GM13976 (cell line): ENCODE data around the gene MUC2.

Source experiments
- DNase-seq: peaks from one replicate; pipeline ENCODE4 v3.0.0; 2012; ENCODE audit warnings: low spot score
- in situ Hi-C: fragments of 300-500 bp; cut with MboI; formaldehyde crosslinking; loops from one replicate; pipeline ENCODE4 v1.12.0; 2022; ENCODE audit warnings: low sequenced_read_pairs, mixed read lengths, inconsistent platforms; ENCODE audit not compliant: unreplicated experiment
- TF ChIP-seq, protein P1 (sequence below): IDR thresholded peaks from 2 replicates; pipeline ENCODE4 v1.5.1; 2012; ENCODE audit warnings: borderline replicate concordance, mild to moderate bottlenecking; ENCODE audit not compliant: insufficient read depth; ENCODE audit errors: extremely low read depth, missing control alignments, control extremely low read depth

Gene MUC2

DNA sequence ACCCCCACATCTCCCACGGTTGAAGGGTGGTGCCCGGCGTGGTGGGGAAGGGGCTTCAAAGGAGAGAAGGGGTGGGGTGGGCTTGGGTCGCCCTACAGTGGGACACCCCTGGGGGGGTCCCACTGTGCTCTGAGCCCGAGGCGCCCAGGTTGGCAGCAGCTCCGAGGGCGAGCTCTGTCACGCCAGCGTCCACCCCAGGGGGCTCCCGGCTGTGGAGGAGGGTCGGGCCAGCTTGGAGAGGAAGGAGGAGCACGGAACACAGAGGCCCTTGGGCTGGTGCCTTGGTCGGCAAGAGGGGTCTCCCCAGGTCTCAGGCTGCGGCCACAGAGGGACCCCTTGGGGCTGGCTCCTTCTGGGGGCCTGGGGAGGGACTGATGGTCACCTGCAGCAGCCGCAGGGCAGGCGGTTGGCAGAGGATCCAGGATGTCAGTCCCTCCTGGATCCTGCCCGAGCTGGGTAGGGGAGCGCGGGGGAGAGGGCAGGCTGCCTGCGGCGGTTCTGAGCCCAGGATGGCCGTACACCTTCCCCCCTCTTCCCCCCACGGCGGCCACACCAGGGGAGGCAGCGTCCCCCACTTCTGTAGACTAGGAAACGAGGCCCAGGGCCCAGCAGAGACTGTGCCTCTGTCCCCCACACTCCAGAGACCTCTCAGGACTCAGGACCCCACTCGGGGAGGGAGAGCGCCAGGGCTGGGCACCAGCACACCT is 38.9 kb upstream of the MUC2 start:
- no peak for DNase-seq
- in situ Hi-C loops: loop anchor here (25.0 kb wide), 1 partner anchor 102 kb away; no protein-coding TSS in a partner anchor
- TF ChIP-seq, protein P1, sequence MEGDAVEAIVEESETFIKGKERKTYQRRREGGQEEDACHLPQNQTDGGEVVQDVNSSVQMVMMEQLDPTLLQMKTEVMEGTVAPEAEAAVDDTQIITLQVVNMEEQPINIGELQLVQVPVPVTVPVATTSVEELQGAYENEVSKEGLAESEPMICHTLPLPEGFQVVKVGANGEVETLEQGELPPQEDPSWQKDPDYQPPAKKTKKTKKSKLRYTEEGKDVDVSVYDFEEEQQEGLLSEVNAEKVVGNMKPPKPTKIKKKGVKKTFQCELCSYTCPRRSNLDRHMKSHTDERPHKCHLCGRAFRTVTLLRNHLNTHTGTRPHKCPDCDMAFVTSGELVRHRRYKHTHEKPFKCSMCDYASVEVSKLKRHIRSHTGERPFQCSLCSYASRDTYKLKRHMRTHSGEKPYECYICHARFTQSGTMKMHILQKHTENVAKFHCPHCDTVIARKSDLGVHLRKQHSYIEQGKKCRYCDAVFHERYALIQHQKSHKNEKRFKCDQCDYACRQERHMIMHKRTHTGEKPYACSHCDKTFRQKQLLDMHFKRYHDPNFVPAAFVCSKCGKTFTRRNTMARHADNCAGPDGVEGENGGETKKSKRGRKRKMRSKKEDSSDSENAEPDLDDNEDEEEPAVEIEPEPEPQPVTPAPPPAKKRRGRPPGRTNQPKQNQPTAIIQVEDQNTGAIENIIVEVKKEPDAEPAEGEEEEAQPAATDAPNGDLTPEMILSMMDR: no peak

DNA sequence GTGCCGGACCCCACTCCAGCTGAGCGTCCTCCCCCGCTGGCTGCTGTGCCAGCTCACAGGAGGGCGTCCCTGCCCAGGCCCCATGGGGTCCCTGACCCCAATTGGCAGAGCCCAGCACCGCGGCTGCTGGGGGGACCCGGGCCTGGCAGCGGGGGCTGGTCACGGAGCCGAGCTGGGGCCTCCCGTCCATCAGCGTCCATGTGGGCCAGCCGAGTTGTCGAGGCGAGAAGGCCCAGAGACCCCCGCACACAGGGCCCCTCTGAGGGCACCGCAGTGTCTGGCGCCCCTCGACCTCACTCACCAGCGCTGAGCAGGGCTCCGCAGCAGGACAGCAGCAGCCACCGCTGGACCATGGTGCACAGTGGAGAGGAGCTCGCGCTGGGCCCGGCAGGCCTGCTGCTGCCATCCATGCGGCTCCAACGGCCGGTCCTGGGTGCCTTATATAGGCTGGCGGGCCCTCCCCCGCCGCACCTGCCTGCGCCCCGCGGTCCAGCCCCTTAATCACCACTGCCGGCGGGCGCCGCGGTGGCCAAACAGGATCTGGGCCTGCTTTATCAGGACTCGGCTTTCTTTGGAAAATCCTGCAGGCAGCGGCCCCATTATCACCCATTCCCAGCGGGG is 38.3 kb upstream of the MUC2 start, which contains the start of gene MUC6:
Gene MUC6 (minus strand): TSS at position 416 of the 621 bp plus-strand sequence. CDS start 63 bp downstream, at position 353.
- no peak for DNase-seq
- TF ChIP-seq, protein P1: no peak
- in situ Hi-C loops: loop anchor here (25.0 kb wide), 1 partner anchor 101 kb away; no protein-coding TSS in a partner anchor

DNA sequence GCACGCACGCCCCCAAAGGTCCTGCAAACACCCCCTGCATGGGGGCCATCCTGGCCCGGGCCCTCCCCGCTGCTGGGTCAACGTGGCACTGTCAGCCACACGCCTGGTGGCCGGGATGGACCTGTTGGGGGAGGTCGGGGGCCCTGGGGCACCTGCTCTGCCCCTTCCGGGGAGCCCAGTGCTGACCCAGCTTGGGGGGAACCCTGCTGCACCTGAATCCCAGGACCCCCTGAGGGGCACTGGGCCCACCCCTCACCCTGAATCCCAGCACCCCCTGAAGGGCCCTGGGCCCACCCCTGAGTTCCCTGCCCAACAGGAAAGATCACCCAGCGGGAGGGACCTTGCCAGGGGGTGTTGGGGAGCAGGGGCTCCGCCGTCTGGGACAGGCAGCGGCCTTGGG is 37.7 kb upstream of the MUC2 start:
- TF ChIP-seq, protein P1: no peak
- DNase-seq: no peak
- in situ Hi-C loops: loop anchor here (25.0 kb wide), 1 partner anchor 100 kb away; no protein-coding TSS in a partner anchor

DNA sequence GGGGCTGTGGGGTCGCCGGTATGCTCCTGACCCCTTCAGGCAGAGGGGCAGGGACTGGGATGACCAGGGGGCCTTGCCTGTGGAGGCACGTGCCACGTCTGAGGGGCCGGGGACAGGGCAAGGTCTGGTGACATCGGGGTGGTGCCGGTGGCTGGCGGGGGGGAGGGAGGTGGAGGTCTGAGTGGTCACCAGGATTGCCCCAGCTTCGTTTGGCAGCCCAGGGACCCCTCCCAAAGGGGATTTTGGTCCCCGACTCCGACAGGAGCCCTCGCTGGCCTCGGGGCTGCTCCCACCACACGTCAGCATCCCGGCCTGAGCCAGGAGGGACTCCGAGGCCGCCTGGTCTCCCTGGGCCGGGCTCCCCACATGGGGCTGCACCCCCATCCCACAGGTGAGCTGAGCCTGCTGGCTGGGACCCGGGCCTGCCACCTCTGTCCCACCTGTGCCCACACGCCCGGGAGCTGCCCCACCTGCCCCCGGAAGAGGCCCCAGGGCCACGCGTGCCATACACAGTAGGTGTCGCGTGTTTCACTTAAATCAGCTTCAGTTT is 37.1 kb upstream of the MUC2 start:
- TF ChIP-seq, protein P1: no peak
- no peak for DNase-seq
- in situ Hi-C loops: loop anchor here (25.0 kb wide), 1 partner anchor 100 kb away; no protein-coding TSS in a partner anchor

- TF ChIP-seq, protein P1: no peak
- in situ Hi-C loops: loop anchor here (25.0 kb wide), 1 partner anchor 99 kb away; no protein-coding TSS in a partner anchor
- DNase-seq: no peak
These were observed 36.3 kb upstream of the MUC2 start for GRCh38 chr11:1038361-1038760.

DNA sequence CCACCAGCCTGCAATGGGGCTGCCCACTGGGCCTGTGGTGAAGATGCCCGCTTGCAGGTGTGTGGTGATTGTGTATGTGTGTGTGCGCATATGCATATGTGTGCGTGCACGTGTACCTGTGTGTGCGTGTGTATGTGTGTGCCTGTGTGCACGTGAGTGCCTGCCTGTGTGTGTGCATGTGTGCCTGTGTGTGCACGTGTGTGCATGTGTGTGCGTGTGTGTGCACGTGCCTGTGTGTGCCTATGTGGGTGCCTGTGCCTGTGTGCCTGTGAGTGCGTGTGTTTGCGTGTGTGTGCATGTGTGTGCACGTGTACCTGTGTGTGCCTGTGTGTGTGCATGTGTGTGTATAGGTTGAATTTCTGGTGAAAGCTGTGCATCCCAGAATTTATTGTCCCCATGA is 35.8 kb upstream of the MUC2 start:
- no peak for DNase-seq
- in situ Hi-C loops: loop anchor here (25.0 kb wide), 1 partner anchor 98 kb away; no protein-coding TSS in a partner anchor

More for the DNA sequence above, 35.8 kb upstream of the MUC2 start:
- TF ChIP-seq, protein P1: no peak
